ENCODE measurements around the gene HIPK1. TPM values are rescaled to one million over a fixed set of nuclear protein-coding genes. Genes with fewer than 3 reads are reported as not detected.

The HIPK1 gene
- total RNA-seq, 1 donor from 2014 or later, result 52.3 TPM

- TF ChIP-seq, protein P1, sequence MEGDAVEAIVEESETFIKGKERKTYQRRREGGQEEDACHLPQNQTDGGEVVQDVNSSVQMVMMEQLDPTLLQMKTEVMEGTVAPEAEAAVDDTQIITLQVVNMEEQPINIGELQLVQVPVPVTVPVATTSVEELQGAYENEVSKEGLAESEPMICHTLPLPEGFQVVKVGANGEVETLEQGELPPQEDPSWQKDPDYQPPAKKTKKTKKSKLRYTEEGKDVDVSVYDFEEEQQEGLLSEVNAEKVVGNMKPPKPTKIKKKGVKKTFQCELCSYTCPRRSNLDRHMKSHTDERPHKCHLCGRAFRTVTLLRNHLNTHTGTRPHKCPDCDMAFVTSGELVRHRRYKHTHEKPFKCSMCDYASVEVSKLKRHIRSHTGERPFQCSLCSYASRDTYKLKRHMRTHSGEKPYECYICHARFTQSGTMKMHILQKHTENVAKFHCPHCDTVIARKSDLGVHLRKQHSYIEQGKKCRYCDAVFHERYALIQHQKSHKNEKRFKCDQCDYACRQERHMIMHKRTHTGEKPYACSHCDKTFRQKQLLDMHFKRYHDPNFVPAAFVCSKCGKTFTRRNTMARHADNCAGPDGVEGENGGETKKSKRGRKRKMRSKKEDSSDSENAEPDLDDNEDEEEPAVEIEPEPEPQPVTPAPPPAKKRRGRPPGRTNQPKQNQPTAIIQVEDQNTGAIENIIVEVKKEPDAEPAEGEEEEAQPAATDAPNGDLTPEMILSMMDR (IDR thresholded peaks at IDR 0.05), result no peak
- no peak for TF ChIP-seq POLR2AphosphoS5 (IDR thresholded peaks at IDR 0.05; ENCODE audit: insufficient read depth in 1 of 2, low read depth in 1 of 2)
- TF ChIP-seq POLR2A (IDR thresholded peaks at IDR 0.05), result no peak
- DNase-seq (ENCODE audit: extremely low spot score in 2 of 2), result no peak
- intact Hi-C loops (cut with DNase I), result no loop called here
- no peaks in the 10 kb centered on the region for H3K9me3 ChIP-seq
- no peaks in the 10 kb centered on the region for H3K36me3 ChIP-seq
- no peak overlapping the region for H3K4me3 ChIP-seq
- H3K27me3 ChIP-seq, result no peaks in the 10 kb centered on the region
- H3K4me1 ChIP-seq, result no peaks in the 10 kb centered on the region
- H3K27ac ChIP-seq, result no peak overlapping the region
Measured at GRCh38 chr1:114022877-114023276, 93.8 kb downstream of the HIPK1 start.

- TF ChIP-seq, protein P1 (IDR thresholded peaks at IDR 0.05), result no peak
- TF ChIP-seq POLR2AphosphoS5 (IDR thresholded peaks at IDR 0.05; ENCODE audit: insufficient read depth in 1 of 2, low read depth in 1 of 2) (no peak), POLR2A (IDR thresholded peaks at IDR 0.05) (no peak)
- Histone ChIP-seq H3K36me3 (no peaks in the 10 kb centered on the region), H3K27ac (no peak overlapping the region), H3K27me3 (no peaks in the 10 kb centered on the region), H3K9me3 (no peaks in the 10 kb centered on the region), H3K4me3 (no peak overlapping the region), H3K4me1 (no peaks in the 10 kb centered on the region)
- DNase-seq (ENCODE audit: extremely low spot score in 2 of 2), result no peak
- intact Hi-C loops (cut with DNase I), result no loop called here
Measured at GRCh38 chr1:114023377-114023776, 94.3 kb downstream of the HIPK1 start.

GRCh38 chr1:114024049-114024448, 94.9 kb downstream of the HIPK1 start:
- TF ChIP-seq POLR2AphosphoS5 (IDR thresholded peaks at IDR 0.05; ENCODE audit: insufficient read depth in 1 of 2, low read depth in 1 of 2) (no peak), POLR2A (IDR thresholded peaks at IDR 0.05) (no peak)
- TF ChIP-seq, protein P1 (IDR thresholded peaks at IDR 0.05), result no peak

DNA sequence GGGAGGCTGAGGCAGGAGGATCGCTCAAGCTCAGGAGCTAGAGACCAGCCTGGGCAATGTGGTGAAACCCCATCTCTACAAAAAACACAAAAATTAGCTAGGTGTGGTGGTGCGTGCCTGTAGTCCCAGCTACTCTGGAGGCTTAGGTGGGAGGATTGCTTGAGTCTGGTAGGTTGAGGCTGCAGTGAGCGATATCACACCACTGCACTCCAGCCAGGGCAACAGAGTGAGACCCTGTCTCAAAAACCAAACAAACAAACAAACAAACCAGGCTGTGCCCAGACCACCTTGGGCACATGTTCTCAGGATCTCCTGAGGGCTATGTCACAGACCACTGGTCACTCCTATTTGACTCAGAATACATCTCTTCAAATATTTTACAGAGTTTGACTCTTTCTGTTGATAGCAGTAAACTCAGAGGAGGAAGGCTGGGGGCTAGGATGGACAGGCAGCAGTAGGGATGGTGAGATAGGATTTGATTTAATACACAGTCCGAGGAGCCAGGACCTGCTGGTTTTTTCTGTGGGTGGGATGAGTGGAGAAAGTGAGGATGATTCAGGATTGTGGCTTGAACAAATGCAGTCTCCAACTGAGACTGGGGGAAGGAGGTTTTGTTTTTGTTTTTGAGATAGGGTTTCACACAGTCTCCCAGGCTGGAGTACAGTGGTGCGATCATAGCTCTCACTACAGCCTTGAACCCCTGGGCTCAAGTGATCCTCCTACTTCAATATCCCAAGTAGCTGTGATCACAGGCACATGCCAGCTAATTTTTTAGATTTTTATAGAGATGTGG, 96.7 kb downstream of the HIPK1 start:
- Histone ChIP-seq H3K4me1 (no peaks in the 10 kb centered on the region), H3K9me3 (no peaks in the 10 kb centered on the region), H3K4me3 (no peak overlapping the region), H3K27me3 (no peaks in the 10 kb centered on the region), H3K36me3 (no peaks in the 10 kb centered on the region), H3K27ac (no peak overlapping the region)
- TF ChIP-seq, protein P1 (IDR thresholded peaks at IDR 0.05), result no peak
- TF ChIP-seq POLR2AphosphoS5 (IDR thresholded peaks at IDR 0.05; ENCODE audit: insufficient read depth in 1 of 2, low read depth in 1 of 2) (no peak), POLR2A (IDR thresholded peaks at IDR 0.05) (no peak)
- intact Hi-C loops (cut with DNase I), result no loop called here
- no peak for DNase-seq (ENCODE audit: extremely low spot score in 2 of 2)

More at GRCh38 chr1:114024049-114024448, 94.9 kb downstream of the HIPK1 start:
- no peaks in the 10 kb centered on the region for H3K4me1 ChIP-seq
- no peaks in the 10 kb centered on the region for H3K36me3 ChIP-seq
- no peaks in the 10 kb centered on the region for H3K9me3 ChIP-seq
- H3K4me3 ChIP-seq, result no peak overlapping the region
- no peak for DNase-seq (ENCODE audit: extremely low spot score in 2 of 2)
- H3K27ac ChIP-seq, result no peak overlapping the region
- no peaks in the 10 kb centered on the region for H3K27me3 ChIP-seq
- intact Hi-C loops (cut with DNase I), result no loop called here

- Histone ChIP-seq H3K27ac (no peak overlapping the region), H3K27me3 (no peaks in the 10 kb centered on the region), H3K4me3 (no peak overlapping the region), H3K9me3 (no peaks in the 10 kb centered on the region), H3K4me1 (no peaks in the 10 kb centered on the region), H3K36me3 (no peaks in the 10 kb centered on the region)
- DNase-seq (ENCODE audit: extremely low spot score in 2 of 2), result no peak
- intact Hi-C loops (cut with DNase I), result no loop called here
- TF ChIP-seq POLR2AphosphoS5 (IDR thresholded peaks at IDR 0.05; ENCODE audit: insufficient read depth in 1 of 2, low read depth in 1 of 2), result no peak
- TF ChIP-seq POLR2A (IDR thresholded peaks at IDR 0.05), result no peak
- TF ChIP-seq, protein P1 (IDR thresholded peaks at IDR 0.05), result no peak
Measured at GRCh38 chr1:114026797-114027196, 97.7 kb downstream of the HIPK1 start.

All from vagina (tissue), 2 donors.